Mucosa of gallbladder (tissue), 1 donor: ENCODE measurements around the gene NEK5. TPM values are rescaled to one million over a fixed set of nuclear protein-coding genes. Genes with fewer than 3 reads are reported as not detected.
A peak's percentile ranks its signal among the peaks of the same experiment; 100 is the strongest.

Experiments
- DNase-seq: peaks from one replicate; pipeline ENCODE4 v3.0.0-alpha.2; 2020; ENCODE audit warnings: low spot score
- total RNA-seq: library from RNA; stranded (reverse); gene quantifications from one replicate; pipeline ENCODE4 v1.2.1, GENCODE V29; 2021
- donor health status: DM: no; HTN: no; CAD: no.

Gene NEK5
- total RNA-seq, 1 donor from 2014 or later = 0.29 TPM

DNA sequence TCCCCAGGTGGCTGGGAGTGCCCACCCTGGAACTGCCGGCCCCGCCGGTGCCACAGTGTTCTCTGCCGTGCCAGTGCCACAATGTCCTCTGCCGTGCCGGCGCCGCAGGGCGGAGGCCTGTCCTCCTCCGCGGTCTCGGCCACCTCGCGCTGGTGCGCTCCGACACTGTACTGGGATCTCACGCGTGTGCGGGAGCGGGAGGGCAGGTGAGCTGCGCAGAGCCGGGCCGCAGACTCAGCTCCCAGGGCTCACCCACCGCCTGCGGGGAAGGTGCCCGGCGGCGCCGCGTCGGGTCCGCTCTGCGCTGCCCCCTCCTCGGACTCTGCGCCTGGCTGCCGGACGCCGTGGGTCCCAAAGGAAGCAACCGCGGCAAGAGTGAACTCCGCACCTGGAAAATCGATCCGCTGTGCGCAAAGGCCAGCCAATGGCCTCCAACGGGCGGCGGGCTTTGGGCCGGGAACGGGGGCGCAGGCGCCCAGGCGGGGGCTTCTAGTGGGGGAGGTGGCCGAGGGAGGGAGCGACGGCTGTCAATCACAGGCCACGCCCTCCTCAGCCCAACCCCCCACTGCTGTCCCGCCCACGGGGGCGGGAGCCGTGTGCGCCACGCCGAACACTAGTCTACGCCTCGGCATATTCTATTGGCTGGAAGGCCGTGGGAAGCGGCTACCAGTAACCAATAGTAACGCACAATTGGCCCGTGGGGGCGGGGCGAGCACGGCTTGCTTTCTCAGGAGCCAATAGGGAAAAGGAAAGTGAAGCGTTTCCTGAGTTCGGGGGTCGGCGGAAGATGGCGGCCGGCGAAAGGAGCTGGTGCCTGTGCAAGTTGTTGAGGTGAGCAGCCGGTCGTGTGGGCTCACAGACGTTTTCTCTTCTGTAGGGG lies 117.0 kb downstream of the NEK5 start, which contains the start of gene ALG11:
ALG11 (plus strand) TSS at position 767 of the 880 bp plus-strand sequence; CDS start at position 788, 21 bp downstream.
- peak; percentile 100 for DNase-seq

DNA sequence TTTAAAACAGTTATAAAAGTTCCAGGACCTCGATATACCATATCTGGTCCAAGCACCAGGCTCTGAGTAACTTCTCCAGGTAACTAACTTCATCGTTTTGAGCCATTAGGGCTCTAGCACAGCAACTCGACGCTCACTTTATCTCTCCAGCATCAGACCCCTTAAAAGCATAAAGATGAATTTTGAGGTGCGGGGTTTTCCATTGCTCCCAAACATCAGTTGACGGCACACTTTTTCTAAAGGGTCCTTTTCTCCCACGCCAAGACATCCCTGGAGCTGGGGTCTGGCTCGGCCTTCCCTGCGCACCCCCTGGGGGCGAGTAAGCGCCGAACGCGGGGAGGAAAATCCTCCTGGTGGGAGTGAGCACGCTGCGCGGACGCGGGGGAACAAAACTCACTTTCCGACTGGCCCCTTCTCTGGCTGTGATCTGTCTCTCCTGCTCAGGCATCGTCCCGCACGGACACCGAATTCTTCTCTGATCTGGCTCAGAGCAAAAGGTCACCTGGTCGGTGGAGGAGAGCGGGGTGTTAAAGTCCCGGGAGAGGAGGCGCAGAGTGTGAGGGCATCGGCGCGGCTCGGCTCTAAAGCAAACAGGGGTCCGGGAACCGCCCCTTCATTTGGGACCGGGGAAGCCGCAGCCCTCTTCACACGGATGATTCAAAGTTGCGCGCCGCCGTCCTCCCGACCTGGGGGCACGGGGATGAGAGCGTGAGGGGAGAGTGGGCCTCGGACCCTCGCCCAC lies 117.8 kb downstream of the NEK5 start, which contains the start of gene ATP7B:
ATP7B (minus strand) TSS at position 561 of the 742 bp plus-strand sequence; CDS start at position 448, 113 bp downstream.
- DNase-seq = no peak

DNA sequence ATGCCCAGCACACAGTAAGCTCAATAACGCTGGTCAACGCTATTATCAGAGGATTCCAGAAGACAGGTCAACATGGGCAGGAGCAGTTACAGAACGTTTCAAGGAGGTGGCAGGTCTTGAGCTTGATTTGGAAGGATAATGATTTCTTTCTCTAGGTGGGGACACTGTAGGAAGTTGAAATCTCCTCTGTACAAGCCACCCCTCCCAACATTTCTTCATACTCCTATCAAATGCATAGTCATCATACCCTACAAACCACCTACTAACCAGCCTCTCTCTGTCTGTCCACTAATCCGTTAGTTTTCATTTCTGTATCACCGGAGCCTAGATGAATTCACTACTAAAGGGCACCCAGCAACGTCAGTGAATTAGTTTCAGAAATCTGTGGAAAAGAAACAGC lies 118.9 kb downstream of the NEK5 start:
- no peak for DNase-seq

DNA sequence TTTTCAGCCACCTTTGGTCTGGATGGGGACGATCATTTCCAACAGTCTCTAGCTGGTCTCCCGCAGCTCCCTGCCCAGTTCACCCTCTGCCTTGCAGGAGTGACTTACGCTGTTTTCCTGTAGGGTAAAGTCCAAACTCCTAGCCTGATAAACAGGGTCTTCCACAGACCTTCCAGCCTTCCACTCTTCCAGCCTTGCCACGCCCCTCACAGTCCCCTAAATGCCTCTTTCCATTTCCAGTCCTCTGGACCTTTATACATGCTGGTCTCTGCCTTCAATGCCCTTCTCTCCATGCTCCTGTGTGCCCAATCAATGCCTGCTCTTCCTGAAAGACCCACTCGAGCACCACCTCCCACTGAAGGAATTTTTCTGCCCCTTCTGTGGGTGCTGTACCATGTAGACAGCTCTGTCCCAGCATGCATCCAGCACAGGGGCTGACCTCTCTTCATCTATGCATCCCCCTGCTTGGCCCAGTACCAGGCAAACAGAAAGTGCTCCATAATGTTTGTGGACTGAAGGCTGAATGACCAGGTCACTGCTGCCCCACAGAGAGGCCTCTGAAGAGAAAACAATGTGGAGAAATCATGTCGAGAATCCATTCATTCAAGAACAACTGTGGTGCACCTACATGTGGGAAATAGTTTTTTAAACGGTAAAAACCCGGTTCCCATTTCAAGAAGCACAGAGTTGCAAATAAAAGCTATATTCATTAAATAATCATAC lies 122.2 kb downstream of the NEK5 start:
- DNase-seq = peak; percentile 26

DNA sequence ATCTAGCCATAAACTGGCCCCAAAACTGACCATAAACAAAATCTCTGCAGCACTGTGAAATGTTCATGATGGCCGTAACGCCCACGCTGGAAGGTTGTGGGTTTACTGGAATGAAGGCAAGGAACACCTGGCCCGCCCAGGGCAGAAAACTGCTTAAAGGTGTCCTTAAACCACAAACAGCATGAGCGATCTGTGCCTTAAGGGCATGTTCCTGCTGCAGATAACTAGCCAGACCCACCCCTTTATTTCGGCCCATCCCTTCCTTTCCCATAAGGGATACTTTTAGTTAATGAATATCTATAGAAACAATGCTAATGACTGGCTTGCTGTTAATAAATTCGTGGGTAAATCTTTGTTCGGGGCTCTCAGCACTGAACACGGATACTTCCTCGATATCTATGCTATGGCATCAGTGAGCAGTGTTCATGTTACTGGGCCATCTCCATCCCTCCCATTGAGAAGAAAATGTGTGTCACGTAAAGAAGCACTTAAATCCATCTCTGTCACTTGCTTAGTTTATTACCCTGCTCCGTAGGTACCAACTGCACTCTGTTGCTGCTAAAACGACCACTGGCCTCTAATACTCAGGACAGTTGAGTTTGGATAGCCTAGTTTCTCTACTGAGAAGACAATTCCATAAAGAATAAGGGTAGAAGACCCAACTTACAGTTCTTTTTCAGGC lies 122.9 kb downstream of the NEK5 start:
- no peak for DNase-seq

DNA sequence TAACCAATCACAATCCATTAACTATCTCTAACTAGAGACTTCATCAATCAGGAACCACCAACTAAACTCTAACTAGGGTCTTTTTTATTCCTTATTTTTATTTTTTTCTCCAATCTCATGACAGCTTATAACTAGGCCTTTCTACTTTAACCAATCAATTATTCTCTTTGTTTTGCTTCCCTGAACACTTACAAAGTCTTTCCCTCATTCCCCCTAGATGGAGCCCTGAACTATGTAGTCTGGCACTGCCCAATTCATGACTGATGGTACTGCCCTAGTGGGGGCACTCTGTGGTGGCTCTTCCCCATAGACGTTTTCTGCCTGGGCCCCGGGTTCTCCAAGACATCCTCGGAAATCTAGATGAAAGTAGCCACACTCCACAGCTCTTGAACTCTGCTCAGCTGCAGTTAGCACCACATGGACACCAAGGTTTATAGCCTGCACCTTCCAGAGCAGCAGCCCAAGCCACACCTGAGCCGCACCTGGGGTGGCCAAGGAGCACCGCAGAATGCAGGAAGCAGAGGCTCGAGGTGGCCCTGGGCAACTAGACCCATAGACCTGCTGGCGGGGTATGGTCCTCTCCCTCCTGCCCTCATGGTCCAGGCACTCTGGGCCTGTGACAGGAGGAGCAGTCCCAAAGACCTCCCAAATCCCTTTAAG lies 124.2 kb downstream of the NEK5 start:
- DNase-seq = no peak

DNA sequence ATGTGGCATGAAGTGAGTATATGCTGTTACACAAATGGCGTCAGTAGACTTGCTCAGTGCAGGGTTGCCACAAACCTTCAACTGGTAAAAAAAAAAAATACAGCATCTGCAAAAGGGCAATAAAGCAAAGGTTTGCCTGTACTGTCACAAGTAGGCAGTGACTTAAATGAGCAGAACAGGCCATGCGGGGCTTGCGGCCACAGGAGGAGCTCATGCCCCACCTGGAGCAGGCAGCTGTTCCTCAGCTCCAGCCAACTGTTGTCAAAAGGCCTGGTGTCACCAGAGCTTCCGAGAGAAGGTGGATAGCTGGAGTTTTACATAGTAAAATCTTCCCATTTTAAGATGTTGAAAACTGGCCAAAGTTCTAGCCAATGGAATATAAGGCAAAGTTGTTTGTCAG lies 125.3 kb downstream of the NEK5 start:
- no peak for DNase-seq

DNA sequence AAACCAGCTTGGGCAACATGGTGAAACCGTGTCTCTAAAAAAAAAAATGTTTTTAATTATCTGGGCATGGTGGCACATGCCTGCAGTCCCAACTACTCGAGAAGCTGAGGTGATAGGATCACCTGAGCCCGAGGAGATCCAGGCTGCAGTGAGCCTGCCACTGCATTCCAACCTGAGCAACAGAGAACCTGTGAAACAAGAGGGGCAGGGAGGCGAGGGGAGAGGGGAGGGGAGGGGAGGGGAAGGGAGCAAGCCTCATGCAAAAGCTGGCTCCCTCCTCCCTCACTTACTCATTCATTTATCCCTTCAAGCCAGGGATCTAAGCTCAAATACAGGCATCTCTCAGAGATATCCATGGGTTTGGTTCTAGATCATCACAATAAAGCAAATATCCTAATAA lies 126.5 kb downstream of the NEK5 start:
- DNase-seq = no peak

DNA sequence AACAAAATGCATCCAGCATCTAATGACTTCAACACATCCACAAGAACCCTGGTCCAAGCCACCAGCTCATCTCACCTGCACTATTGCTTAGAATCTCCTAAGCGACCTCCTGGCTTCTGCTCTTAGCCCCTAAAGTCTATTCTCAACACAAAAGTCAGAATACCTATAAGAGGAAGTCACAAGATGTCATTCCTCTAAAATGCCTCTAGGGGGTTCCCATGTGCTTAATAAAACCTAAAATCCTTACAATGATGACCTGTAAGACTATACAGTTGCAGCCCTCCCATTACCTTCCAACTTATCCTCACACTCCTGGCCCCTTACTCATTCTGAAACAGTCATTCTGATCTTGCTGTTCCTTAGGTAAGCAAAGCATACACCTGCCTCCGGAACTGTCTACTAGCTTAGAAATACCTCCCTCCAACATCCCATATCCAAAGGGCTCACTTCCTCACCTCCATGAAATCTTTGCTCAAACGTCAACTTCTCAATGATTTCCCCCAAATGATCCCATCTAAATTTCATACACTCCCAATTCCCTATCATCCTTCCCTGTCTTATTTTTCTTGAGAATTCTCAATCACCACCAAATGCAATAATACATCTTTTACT lies 127.6 kb downstream of the NEK5 start:
- no peak for DNase-seq

DNA sequence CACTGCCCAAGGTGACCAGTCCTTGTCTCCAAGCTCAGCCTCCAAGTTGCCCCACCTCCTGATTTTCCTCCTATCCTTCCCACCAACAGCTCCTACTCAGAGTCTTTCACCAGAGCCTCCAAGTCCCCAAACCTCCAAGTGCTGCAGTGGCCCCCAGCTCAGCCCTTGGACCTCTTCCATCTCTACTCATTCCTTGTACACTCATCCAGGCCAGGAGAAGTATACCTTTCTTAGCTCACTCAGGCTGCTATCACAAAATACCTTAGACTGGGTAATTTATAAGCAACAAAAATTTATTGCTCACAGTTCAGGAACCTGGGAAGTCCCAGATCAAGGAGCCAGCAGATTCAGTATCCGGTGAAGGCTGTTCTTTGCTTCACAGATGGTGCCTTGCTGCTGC lies 129.0 kb downstream of the NEK5 start:
- no peak for DNase-seq

DNA sequence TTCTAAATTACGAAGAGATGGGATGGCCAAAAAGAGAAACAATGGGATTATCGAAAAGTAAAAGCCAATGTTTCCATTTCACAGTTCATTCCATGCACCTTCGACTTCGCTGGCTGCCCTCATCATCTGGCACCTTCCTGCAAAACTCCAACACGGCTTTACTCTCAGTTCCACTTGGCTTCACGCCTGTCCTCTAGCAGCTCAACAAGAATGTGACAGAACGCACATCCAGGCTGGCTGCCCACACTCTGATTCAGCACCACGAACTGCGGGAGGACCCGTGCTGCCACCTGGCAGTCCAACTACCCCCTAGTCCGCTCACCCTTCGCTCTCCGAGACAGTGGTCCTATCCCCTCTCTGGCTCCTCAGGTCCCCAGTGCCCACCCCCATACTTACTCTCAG lies 129.4 kb downstream of the NEK5 start:
- DNase-seq = peak; percentile 82

DNA sequence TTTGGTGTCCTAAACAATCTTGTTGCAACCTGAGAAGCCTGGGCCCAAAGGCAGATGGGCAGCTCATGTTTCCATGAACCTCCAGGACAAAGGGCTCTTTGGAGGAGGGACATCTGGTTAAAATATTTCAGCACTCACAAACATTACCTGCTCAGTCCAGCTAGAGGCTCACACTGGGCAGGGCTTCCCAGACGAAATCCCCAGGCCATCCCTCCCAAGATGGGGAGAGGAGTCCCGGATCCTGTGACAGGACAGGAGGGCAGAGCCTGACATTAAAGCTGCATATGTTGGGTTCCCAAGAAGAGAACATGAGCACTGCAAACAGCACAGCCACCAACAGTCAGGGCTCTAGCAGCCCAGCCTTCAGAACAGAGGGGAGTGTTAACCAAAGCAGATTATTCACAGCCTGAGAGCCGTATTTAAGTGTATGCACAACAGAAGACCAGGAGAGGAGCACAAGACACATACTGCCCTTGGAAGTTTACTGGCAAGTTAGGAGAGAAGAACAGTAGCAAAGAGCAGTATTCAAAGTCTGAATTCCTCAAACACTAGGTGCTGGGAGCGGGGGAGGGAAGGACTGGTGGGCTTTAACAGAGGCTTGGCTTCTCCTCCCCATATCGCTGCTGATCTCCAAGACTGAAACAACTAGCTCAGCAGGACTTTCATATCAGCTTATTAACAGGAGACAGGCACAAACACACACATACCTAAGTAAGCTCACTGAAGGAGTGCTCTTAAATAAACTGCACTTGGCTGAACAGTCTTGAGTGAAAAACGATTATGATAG lies 130.0 kb downstream of the NEK5 start:
- no peak for DNase-seq

DNA sequence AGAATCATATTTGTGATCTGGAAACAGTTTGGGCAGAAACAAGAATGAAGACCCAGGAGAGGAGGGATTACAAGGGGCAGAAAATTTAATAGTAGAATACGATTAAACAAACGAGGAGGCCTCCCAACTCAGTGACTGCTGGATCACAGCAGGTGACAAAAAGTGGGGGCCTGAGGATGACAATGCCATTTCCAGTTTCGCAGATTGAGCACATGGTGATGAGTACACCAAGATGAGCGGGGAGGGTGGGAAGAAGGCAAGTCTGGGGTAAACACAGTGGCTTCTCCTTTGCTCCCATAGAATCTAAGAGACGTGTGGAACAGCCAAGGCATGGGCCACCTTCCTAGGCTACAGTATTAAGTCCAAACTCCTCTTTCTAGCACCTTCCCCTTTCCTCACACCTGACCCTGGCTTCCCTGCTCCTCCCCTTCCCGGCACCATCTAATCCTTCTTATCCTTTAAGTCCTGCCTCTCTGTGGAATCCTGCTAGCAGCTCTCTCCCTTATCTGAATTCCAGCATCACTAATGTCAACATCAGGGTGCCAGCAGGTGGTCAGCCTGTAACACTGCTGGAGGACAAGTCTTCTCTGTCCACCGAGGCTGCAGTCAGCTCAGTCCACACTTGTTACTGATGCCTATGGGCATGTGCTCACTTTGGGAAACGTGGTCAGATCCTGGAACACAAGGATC lies 131.1 kb downstream of the NEK5 start:
- peak; percentile 57 for DNase-seq

DNA sequence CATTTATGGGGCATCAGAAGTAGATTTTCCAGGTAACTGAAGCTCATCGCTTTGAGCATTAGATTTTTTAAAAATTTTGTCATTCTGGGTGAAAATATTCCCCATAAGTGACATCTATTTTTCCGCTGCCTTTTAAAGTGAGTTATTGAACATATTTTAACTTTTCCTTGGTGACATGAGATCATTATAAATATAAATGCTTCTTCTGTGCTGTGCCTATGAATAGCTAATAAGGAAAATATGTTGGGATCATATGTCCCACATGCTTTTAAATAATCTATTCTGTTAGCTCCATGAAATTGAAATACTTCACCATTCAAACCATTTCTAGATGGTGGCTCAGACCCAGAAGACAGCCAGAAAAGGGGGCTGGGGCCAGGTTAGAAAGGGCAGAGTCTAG lies 131.7 kb downstream of the NEK5 start:
- no peak for DNase-seq

DNA sequence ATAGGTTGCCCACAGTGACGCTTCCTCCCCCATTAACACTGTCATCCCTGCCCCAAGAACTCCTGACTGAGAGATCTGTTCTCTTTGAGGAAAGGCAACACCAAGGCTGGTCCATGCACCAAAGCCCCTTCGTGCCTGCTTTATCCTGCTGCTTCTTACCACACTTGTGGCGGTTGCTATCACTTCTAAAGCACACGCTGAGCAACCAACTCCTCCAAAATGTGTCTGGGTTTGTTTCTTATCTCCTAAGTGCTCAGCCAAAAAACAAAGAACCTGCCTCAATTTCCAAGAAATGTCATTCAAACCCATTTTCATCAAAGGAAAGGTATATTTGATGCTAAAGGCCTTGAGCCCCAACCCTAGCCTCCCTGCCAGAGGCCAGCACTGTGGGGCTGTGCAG lies 132.2 kb downstream of the NEK5 start:
- no peak for DNase-seq

DNA sequence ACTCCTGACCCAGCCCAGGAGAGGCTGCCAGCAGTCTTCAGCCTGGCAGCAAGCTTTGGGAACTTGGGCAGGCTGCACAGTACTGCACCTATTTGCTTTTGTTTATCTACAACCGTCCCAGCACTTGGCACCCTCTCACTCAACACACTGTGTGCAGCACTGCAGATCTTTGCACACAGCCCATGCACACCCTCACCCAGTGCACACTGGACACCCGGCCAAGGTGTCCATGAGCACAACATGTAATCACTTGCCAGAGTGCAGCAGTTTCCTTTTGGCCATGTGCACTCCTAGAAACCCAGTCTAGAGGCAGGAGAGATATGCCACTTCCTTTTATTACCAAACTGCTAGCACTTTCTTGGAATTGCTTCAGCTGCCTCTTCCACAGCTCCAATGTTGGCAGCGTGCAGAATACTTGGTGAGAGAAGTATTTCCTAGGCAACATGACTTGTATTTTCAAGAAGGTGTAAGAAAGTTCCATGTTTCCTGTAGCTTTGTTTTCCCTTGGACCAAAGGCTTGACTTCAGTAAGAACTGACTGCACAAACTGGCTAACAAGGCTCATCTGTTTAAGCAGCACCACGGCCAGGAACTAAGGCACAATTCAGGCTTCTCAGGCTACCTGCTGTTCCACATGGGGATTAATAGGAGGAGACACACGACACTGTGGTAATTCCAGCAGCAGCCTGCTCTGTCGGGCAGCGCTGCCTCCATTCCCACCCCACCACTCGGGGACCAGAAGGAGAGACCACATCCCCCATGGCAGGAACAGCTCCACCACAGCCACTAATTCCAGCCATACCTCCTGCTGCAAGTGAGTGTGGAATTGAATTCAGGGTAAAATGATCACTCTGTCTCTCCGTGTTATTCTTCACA lies 133.0 kb downstream of the NEK5 start:
- DNase-seq = peak; percentile 51

DNA sequence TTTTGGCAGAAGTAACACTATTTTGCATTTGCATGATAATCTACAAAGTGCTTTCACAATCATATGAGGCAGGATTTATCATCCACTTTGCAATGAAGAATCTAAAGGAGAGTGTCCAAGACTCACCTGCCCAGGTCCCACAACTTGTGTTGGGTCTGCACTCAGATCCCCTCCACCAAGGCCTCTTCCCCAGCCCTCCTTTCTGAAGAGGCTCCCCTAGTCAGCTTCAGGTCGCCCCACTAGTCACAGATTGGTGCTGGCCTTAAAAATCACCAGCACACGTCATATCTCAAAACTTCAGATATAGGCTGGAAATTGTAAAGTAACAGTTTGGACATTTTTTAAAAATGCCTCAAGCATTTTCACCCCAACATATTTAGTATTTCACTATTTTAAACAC lies 135.2 kb downstream of the NEK5 start:
- no peak for DNase-seq

DNA sequence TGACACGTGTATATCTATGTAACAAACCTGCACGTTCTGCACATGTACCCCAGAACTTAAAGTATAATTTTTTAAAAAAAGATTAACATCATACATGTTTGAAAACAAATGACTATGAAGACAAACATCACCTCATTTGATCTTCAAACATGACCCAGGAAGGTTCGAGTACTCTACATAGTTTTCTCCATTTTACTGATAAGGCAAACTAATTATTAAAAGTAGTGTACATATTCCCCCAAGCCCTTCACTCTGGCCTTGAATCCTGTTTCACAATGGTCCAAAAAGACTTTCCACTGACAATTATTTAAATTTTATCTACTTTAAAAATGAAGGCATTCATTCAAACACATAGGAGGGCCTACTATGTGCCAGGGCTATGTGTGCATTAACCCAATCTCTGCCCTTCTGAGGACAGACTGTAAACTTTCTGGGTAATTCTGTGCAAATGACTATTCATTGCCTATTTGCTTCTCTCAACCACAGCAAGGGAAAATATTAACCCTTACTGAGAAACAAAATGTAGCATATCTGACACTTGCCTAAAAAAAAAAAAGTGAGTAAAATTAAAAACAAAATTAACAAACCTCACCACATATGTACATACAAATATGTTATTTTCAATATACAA lies 139.8 kb downstream of the NEK5 start:
- no peak for DNase-seq
